Spleen (tissue), 11 donors: ENCODE data around the gene FTL. TPM values are rescaled to one million over a fixed set of nuclear protein-coding genes. Genes with fewer than 3 reads are reported as not detected.
A peak's percentile ranks its signal among the peaks of the same experiment; 100 is the strongest.

Experiments used
- DNase-seq: peaks from one replicate; pipeline ENCODE4 v3.0.0-alpha.2; 2020
- H3K27ac ChIP-seq, 8 donors: fragments of 200-600 bp; sonication (generic) in 7 of 8; 1 replicate in 4 of 8; 2 replicates in 4 of 8; pipeline versions ENCODE4 v1.5.0 to v1.8.0; 2016 to 2021; ENCODE audit warnings: inconsistent platforms in 4 of 8, mild to moderate bottlenecking in 4 of 8, moderate library complexity in 1 of 8
- H3K27me3 ChIP-seq, 7 donors: fragments of 200-600 bp; sonication (generic) in 6 of 7; replicated peaks in 1 of 7; 1 replicate in 4 of 7; 2 replicates in 3 of 7; pipeline versions ENCODE4 v1.5.0 to v1.8.0; 2016 to 2021; ENCODE audit warnings: inconsistent platforms in 3 of 7, mild to moderate bottlenecking in 1 of 7
- H3K36me3 ChIP-seq, 6 donors: fragments of 200-600 bp; sonication (generic) in 5 of 6; 1 replicate in 4 of 6; 2 replicates in 2 of 6; pipeline versions ENCODE4 v1.5.0 to v1.8.0; 2016 to 2021; ENCODE audit warnings: inconsistent platforms in 2 of 6
- H3K4me1 ChIP-seq, 6 donors: fragments of 200-600 bp; sonication (generic) in 5 of 6; 1 replicate in 3 of 6; 2 replicates in 3 of 6; pipeline versions ENCODE4 v1.5.0 to v1.8.0; 2016 to 2021; ENCODE audit warnings: inconsistent platforms in 3 of 6
- H3K4me3 ChIP-seq, 8 donors: fragments of 200-600 bp; sonication (generic) in 7 of 8; 1 replicate in 4 of 8; 2 replicates in 4 of 8; pipeline versions ENCODE4 v1.5.0 to v1.8.0; 2016 to 2021; ENCODE audit warnings: inconsistent platforms in 4 of 8, mild to moderate bottlenecking in 4 of 8, moderate library complexity in 2 of 8
- H3K9me3 ChIP-seq, 8 donors: fragments of 200-600 bp; sonication (generic) in 7 of 8; 1 replicate in 4 of 8; 2 replicates in 4 of 8; pipeline versions ENCODE4 v1.5.0 to v1.8.0; 2016 to 2021; ENCODE audit warnings: inconsistent platforms in 4 of 8
- CTCF ChIP-seq, 11 experiments: fragments of 200-600 bp in 7 of 11; fragments of 450-650 bp in 4 of 11; sonication (generic) in 4 of 11; IDR thresholded peaks in 8 of 11; conservative IDR thresholded peaks in 3 of 11; 1 replicate in 7 of 11; 2 replicates in 4 of 11; pipeline versions ENCODE4 v1.4.0 to v1.8.0; 2016 to 2021; ENCODE audit warnings: antibody characterized with exemption in 11 of 11, inconsistent platforms in 4 of 11, mild to moderate bottlenecking in 1 of 11
- POLR2A ChIP-seq, 3 donors: fragments of 450-650 bp; IDR thresholded peaks; one replicate each; pipeline ENCODE4 v1.5.1; 2017; ENCODE audit warnings: antibody characterized with exemption in 3 of 3, mild to moderate bottlenecking in 1 of 3
- POLR2AphosphoS5 ChIP-seq, 3 donors: sonication (generic); formaldehyde crosslinking; IDR thresholded peaks; one replicate each; pipeline ENCODE4 v1.5.1; 2017; ENCODE audit warnings: antibody characterized with exemption in 3 of 3
- WGBS, 5 donors: extraction: QIAGEN DNeasy Blood & Tissue Kit in 3 of 5; methylation state at CpG; one replicate each; pipeline versions ENCODE4 v1.1.5 to v1.1.7; 2013 to 2018; 5-methylcytosine and 5-hydroxymethylcytosine counted together
- intact Hi-C: fragments of 100-400 bp; cut with DNase I; formaldehyde crosslinking; loops from one replicate; pipeline ENCODE4 v1.15.0; 2023; ENCODE audit warnings: low total_unique reads
- polyA plus RNA-seq, 3 donors: library from polyadenylated mRNA; stranded (reverse); fragments of 200-250 nt; gene quantifications; one replicate each; pipeline ENCODE4 v1.2.1, GENCODE V29; 2013
- total RNA-seq, 7 donors: library from RNA; depleted of rRNA in 3 of 7; stranded (reverse); fragments of >200 nt in 3 of 7; fragmentation: NEBNext Ultra II Directional in 4 of 7; extraction: Animal tissue kit (Norgen Biotek cat#: 25700) in 4 of 7; gene quantifications; one replicate each; pipeline versions ENCODE4 v1.1.0 to v1.2.1, GENCODE V29; 2016 to 2021
- donor health status: healthy with polysubstance abuse.
- donor health status: DM: no; HTN: no; CAD: no; lungs with moderate emphysema.
- donor health status: DM: no; HTN: no; CAD: no.
- donor health status: Bipolar disorder and iron deficiency.
- donor health status: healthy.
- donor health status: DM: no; HTN: no; CAD: no.
- donor health status: DM: yes; HTN: yes; CAD: no.

Gene FTL
- total and polyA plus RNA-seq, 10 donors = 4,960 to 14,078 (median 7,397) TPM

DNA sequence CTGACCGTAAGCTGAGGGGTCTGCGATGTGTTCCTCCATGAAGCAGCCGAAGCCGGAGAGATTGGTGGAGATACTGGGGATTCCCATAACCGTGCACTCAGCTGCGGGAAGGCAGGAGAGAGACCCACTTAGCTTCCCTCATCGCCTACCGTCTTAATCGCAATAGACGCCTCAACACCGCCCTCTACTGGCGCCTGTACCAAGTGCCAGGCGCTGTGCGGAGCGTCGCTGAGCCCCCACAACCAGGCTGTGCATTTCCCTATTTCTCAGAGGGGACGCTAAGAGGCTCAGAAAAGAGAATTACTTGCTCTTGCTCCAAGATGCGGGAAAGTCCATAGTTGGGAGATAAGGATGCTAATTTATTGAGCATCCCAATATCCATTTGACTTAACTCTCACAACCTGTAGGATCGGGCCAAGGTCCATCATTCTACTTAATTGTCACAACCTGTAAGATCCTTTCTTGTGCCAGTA is 5.8 kb downstream of the FTL start:
- Histone ChIP-seq H3K9me3 (no peaks in the 10 kb centered on the region), H3K4me3 (no peak overlapping the region), H3K36me3 (peaks cover 3 to 95% (median 49%) of the 10 kb centered on the region in 6 donors), H3K27me3 (no peaks in the 10 kb centered on the region), H3K4me1 (peaks cover 15 to 54% (median 38%) of the 10 kb centered on the region in 6 donors), H3K27ac (peak overlapping the region in 3 of 8 donors; percentile 27 to 41 (median 31))
- intact Hi-C loops = no loop called here
- WGBS, 5 donors = 15 to 16% (median 16%) methylated on average over 19 of the region's 19 CpGs
- TF ChIP-seq CTCF (IDR thresholded peaks at IDR 0.05 in 8 of 11, conservative IDR thresholded peaks at IDR 0.05 in 3 of 11) (peak; percentile 78 to 99 (median 95)), POLR2AphosphoS5 (IDR thresholded peaks at IDR 0.05) (peak; percentile 62 to 78 (median 77)), POLR2A (IDR thresholded peaks at IDR 0.05) (no peak)
- DNase-seq = peak; percentile 95

DNA sequence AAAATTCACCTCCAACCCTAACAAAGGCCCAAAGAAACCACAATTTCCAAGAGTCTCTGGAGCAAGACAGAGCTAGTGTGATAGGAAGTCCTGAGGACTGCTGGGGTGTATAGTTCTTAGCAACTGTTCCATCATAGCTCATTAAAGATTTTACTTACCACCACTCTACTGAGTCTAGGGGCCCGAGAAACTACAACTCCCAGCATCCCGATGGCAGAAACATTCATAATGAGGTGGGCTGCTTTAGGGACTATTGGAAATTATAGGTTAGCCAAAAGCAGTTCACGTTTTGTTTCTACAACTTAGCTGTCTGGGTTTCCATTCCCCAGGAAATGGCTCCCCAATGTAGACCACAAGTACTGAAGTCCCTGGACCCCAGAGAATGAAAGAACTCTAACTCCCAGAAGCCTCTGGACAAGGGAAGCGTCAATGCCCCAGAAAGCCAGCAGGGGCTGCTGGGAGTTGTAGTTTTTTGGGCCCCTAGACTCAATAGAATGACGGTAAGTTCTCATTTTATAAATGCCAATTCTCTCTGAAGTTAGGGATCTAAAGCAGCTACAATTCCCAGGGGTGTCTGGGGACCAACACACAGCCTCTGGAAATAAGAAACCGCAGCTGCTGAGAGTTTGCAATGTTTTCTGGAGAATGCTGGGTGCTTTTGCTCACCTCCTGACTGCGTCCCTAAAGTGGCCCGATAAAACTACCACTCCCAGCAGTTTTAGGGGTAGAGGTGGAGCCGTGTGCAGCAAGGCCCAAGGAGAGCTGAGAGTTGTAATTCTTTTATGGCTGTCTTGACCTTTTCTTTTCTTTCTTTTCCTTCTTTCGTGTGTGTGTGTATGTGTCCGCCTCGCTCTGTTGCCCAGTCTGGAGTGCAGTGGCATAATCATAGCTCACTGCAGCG is 11.1 kb downstream of the FTL start:
- no peaks in the 10 kb centered on the region for H3K27me3 ChIP-seq
- H3K9me3 ChIP-seq = no peaks in the 10 kb centered on the region
- H3K27ac ChIP-seq = no peak overlapping the region
- intact Hi-C loops = no loop called here
- H3K4me3 ChIP-seq = no peak overlapping the region
- peaks cover 0 to 97% (median 25%) of the 10 kb centered on the region in 6 donors for H3K36me3 ChIP-seq
- no peak for DNase-seq
- peaks cover 0 to 3% (median under 1%) of the 10 kb centered on the region in 6 donors for H3K4me1 ChIP-seq
- TF ChIP-seq POLR2AphosphoS5 (IDR thresholded peaks at IDR 0.05) (no peak), CTCF (IDR thresholded peaks at IDR 0.05 in 8 of 11, conservative IDR thresholded peaks at IDR 0.05 in 3 of 11) (peak in 1 of 11 experiments; percentile 22), POLR2A (IDR thresholded peaks at IDR 0.05) (no peak)
- 84 to 91% (median 89%) methylated on average over 13 of the region's 13 CpGs for WGBS, 5 donors

- no peak for DNase-seq
These were observed 12.0 kb downstream of the FTL start for GRCh38 chr19:48977061-48977460.

More at GRCh38 chr19:48977061-48977460, 12.0 kb downstream of the FTL start:
- H3K36me3 ChIP-seq = peaks cover 0 to 98% (median 32%) of the 10 kb centered on the region in 6 donors
- no peaks in the 10 kb centered on the region for H3K4me1 ChIP-seq
- no peak overlapping the region for H3K4me3 ChIP-seq
- intact Hi-C loops = no loop called here
- H3K27me3 ChIP-seq = no peaks in the 10 kb centered on the region
- H3K27ac ChIP-seq = no peak overlapping the region
- WGBS, 5 donors = 59 to 83% (median 72%) methylated on average over 2 of the region's 2 CpGs
- H3K9me3 ChIP-seq = no peaks in the 10 kb centered on the region
- TF ChIP-seq POLR2A (IDR thresholded peaks at IDR 0.05) (no peak), CTCF (IDR thresholded peaks at IDR 0.05 in 8 of 11, conservative IDR thresholded peaks at IDR 0.05 in 3 of 11) (no peak), POLR2AphosphoS5 (IDR thresholded peaks at IDR 0.05) (no peak)
